Mucosa of stomach (tissue), 1 donor: ENCODE measurements around the gene CDH4.

ENCODE experiments used
- H3K27me3 ChIP-seq: one replicate; pipeline ENCODE4 v1.7.0; 2013; ENCODE audit warnings: mild to moderate bottlenecking, low read length; ENCODE audit not compliant: control insufficient read depth, insufficient read depth
- H3K36me3 ChIP-seq: one replicate; pipeline ENCODE4 v1.7.0; 2013; ENCODE audit warnings: low read length; ENCODE audit not compliant: control insufficient read depth, insufficient read depth
- H3K4me1 ChIP-seq: one replicate; pipeline ENCODE4 v1.7.0; 2013; ENCODE audit warnings: mild to moderate bottlenecking, low read length; ENCODE audit not compliant: control insufficient read depth, insufficient read depth
- H3K4me3 ChIP-seq: one replicate; pipeline ENCODE4 v1.7.0; 2013; ENCODE audit warnings: low read length
- H3K9ac ChIP-seq: one replicate; pipeline ENCODE4 v1.7.0; 2013; ENCODE audit warnings: mild to moderate bottlenecking, low read length, moderate library complexity
- H3K9me3 ChIP-seq: one replicate; pipeline ENCODE4 v1.7.0; 2013; ENCODE audit warnings: mild to moderate bottlenecking, low read length, moderate library complexity; ENCODE audit not compliant: control insufficient read depth
- donor health status: Pancreatic carcinoma.

Gene CDH4

DNA sequence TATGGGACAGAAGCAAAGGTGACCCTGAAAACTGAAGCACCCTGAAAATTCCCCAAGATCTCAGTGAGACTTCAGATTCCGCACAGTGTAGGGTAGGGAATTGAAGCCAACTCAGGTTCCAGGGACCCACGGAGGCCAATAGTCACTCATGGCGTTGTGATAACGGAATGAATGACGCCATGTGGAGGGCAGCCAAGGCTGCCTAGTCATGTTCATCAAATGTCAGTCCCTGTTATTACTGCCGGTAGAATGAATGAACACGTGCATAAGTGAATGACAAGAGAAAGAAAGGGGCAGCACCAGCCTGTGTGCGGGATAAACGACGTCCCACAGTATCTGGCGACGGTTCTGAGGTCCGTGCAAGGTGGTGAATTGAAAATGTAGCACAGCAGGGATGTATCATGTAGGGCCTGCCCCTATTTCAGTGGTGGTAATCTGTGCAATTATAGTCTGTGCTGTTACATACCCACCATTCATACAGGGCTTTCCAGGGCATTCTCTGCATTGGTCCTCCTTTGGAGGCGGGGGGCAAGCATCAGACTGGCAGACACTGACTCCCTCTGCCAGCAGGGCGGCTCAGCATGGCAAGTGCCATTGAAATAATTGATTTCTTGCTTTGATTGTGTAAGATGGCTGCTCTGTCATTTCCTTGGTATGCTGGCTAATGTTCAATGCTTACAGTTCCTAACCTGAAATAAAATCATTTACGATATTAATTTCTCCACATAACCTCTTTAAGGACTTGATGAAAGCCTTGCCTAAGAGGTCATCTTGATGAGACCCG is 386.9 kb downstream of the CDH4 start:
- Histone ChIP-seq H3K4me3 (no peak overlapping the region), H3K36me3 (no peaks in the 10 kb centered on the region), H3K27me3 (no peaks in the 10 kb centered on the region), H3K9ac (no peak overlapping the region), H3K9me3 (no peaks in the 10 kb centered on the region), H3K4me1 (no peaks in the 10 kb centered on the region)

GRCh38 chr20:61640131-61640870 is 388.2 kb downstream of the CDH4 start:
- no peaks in the 10 kb centered on the region for H3K36me3 ChIP-seq
- H3K4me1 ChIP-seq: no peaks in the 10 kb centered on the region
- H3K4me3 ChIP-seq: no peak overlapping the region
- H3K9ac ChIP-seq: no peak overlapping the region
- no peaks in the 10 kb centered on the region for H3K9me3 ChIP-seq
- H3K27me3 ChIP-seq: no peaks in the 10 kb centered on the region

DNA sequence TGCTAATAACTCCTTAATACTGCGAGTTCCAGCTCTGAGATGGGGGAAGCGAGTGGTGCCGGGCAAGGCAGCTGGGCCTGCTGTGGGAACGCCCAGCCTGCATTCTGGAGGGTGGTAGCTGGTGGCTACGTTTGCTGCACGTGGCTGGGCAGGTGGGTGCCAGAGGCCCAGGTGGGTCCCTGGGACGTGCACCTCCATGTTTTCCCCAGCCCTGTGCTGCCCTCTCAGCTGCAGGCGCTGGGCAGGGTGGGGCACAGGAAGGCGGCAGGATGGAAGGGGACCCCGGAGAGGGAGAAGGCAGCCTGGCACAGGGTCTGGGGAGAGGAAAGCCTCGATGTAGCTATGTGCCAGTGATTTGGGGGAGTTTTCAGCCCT is 388.8 kb downstream of the CDH4 start:
- Histone ChIP-seq H3K9ac (no peak overlapping the region), H3K4me3 (no peak overlapping the region), H3K27me3 (no peaks in the 10 kb centered on the region), H3K9me3 (no peaks in the 10 kb centered on the region), H3K4me1 (no peaks in the 10 kb centered on the region), H3K36me3 (no peaks in the 10 kb centered on the region)

DNA sequence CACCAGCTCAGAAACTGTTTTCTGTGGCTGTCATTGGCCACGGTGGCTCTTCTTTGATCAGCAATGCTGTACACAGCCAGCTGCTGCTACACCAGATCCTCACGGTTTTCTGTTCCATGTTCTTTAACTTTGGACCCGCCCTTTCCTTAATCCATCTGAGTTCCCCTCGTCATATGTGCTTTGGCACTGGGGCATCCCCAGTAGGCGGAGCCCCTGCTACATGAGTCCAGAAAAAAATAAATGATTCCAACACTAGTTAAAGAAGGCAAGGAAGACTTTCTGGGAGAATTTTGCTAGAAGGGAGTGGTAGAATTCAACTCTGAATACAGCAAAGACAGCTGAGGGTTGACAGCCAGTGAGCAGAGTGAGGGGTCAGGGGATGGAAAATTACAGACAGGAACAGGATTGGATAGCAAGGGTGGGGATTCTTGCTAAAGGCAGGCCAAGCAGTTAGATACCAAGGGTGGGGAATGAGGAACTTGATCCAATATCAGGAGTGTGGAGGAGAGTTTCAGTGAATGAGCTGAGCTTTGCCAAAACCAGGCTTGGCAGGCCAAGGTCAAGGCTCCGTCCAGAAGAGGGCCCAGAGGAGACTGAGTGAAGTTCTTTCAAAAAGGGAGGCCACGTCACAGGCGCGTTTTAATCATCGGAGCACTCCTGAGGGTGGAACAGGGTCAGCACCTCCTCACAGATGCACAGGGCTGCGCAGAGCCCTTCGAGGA is 391.8 kb downstream of the CDH4 start:
- no peak overlapping the region for H3K4me3 ChIP-seq
- H3K9ac ChIP-seq: no peak overlapping the region
- no peaks in the 10 kb centered on the region for H3K27me3 ChIP-seq
- H3K4me1 ChIP-seq: no peaks in the 10 kb centered on the region
- H3K9me3 ChIP-seq: no peaks in the 10 kb centered on the region
- no peaks in the 10 kb centered on the region for H3K36me3 ChIP-seq

DNA sequence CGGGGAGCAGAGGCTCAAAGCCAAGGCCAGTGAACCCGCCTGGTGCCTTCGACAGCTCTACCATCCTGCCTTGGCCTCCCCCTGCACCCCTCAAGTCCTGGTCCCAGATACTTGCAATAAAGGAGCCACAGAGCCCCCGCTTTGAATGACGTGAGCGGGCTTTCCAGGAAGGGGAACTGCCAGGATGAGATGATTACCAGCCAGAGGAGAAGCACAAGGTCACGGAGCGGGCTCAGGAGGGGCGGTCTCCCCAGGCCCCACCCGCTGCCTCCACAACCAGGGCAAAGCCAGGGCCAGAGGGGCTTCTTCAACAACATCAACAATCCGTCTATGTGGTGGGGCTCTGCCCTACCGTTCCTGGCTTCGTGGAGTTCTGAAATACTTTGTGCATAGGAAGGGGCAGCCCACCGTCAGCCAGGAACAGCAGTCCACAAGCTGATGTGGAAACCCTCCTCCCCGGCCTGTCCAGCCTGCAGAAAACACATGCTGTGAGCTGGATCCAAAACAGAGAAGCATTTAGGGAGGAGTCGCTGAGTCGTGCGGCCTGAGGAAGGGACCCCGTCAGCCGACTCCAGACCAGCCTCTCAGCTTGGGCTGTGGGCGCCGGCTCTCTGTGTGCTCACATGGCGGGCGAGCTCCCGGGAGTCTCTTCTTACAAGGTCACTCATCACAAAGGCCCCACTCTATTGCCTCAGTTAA is 392.5 kb downstream of the CDH4 start:
- H3K4me3 ChIP-seq: no peak overlapping the region
- no peaks in the 10 kb centered on the region for H3K9me3 ChIP-seq
- no peaks in the 10 kb centered on the region for H3K36me3 ChIP-seq
- H3K27me3 ChIP-seq: no peaks in the 10 kb centered on the region
- H3K4me1 ChIP-seq: no peaks in the 10 kb centered on the region
- no peak overlapping the region for H3K9ac ChIP-seq

GRCh38 chr20:61645732-61646131 is 393.7 kb downstream of the CDH4 start:
- H3K4me3 ChIP-seq: no peak overlapping the region
- no peaks in the 10 kb centered on the region for H3K9me3 ChIP-seq
- no peak overlapping the region for H3K9ac ChIP-seq
- no peaks in the 10 kb centered on the region for H3K4me1 ChIP-seq
- H3K27me3 ChIP-seq: no peaks in the 10 kb centered on the region
- H3K36me3 ChIP-seq: no peaks in the 10 kb centered on the region

GRCh38 chr20:61646453-61646852 is 394.4 kb downstream of the CDH4 start:
- Histone ChIP-seq H3K9me3 (no peaks in the 10 kb centered on the region), H3K4me3 (no peak overlapping the region)

DNA sequence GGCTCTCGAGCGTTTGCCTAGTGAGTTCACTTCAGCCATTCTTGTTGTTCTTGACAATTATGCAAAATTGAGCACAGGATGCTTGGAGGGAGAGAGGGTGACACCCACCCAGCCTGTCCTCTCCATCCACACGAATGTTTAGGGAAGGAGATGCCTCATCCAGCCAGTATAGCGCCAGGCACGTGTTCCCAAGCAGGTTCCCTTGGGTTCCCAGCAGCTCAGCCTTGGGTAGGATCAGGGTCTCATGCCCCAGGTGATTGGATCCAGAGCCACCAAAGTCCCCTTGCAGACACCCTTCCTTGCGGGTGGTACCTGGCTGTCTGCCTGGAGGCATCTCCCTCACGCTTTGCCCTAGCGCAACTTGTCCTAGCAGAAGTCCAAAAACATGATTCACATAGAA is 394.9 kb downstream of the CDH4 start:
- H3K36me3 ChIP-seq: no peaks in the 10 kb centered on the region
- no peak overlapping the region for H3K4me3 ChIP-seq
- H3K9ac ChIP-seq: no peak overlapping the region
- H3K9me3 ChIP-seq: no peaks in the 10 kb centered on the region
- H3K4me1 ChIP-seq: no peaks in the 10 kb centered on the region
- no peaks in the 10 kb centered on the region for H3K27me3 ChIP-seq

More at GRCh38 chr20:61646453-61646852, 394.4 kb downstream of the CDH4 start:
- H3K27me3 ChIP-seq: no peaks in the 10 kb centered on the region
- no peaks in the 10 kb centered on the region for H3K36me3 ChIP-seq
- no peak overlapping the region for H3K9ac ChIP-seq
- H3K4me1 ChIP-seq: no peaks in the 10 kb centered on the region

GRCh38 chr20:61647702-61648101 is 395.6 kb downstream of the CDH4 start:
- Histone ChIP-seq H3K4me3 (no peak overlapping the region), H3K4me1 (no peaks in the 10 kb centered on the region), H3K9me3 (no peaks in the 10 kb centered on the region), H3K36me3 (no peaks in the 10 kb centered on the region), H3K9ac (no peak overlapping the region), H3K27me3 (no peaks in the 10 kb centered on the region)

- Histone ChIP-seq H3K9ac (no peak overlapping the region), H3K4me1 (no peaks in the 10 kb centered on the region), H3K4me3 (no peak overlapping the region), H3K27me3 (no peaks in the 10 kb centered on the region), H3K36me3 (no peaks in the 10 kb centered on the region), H3K9me3 (no peaks in the 10 kb centered on the region)
These were observed 397.2 kb downstream of the CDH4 start for GRCh38 chr20:61649105-61649859.

DNA sequence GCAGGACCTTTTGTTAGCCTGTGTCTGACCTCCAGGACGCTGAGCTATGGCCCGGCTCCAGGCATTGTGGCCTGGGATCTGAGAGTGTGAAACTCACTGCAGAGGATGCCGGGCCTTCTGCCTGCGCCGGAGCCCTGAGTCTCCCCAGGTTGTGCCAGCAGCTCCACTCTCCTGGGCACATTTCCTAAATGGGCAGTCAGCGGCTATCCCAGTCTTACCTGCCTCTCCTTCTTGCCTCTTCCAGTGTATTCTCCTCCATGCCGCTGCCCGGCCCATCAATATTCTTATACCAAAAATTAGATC is 397.8 kb downstream of the CDH4 start:
- no peaks in the 10 kb centered on the region for H3K4me1 ChIP-seq
- no peaks in the 10 kb centered on the region for H3K36me3 ChIP-seq
- no peak overlapping the region for H3K4me3 ChIP-seq
- no peak overlapping the region for H3K9ac ChIP-seq
- no peaks in the 10 kb centered on the region for H3K9me3 ChIP-seq
- no peaks in the 10 kb centered on the region for H3K27me3 ChIP-seq
